ENCODE measurements around the gene SEZ6. TPM values are rescaled to one million over a fixed set of nuclear protein-coding genes. Genes with fewer than 3 reads are reported as not detected.

The SEZ6 gene
- total RNA-seq, 2 donors from 2014 or later, result 0.37 TPM; not detected in 1

- Histone ChIP-seq H3K9me3 (no peaks in the 10 kb centered on the region), H3K4me1 (no peaks in the 10 kb centered on the region), H3K9ac (ENCODE audit: low read depth in 2 of 2, low read length in 2 of 2) (no peak overlapping the region), H3K4me3 (no peak overlapping the region), H3K36me3 (no peaks in the 10 kb centered on the region), H3K27me3 (no peaks in the 10 kb centered on the region), H3K27ac (no peak overlapping the region)
- intact Hi-C loops (cut with DNase I), result no loop called here
- no peak for TF ChIP-seq CTCF (IDR thresholded peaks at IDR 0.05)
- no peak for DNase-seq
These were observed 49.0 kb downstream of the SEZ6 start for GRCh38 chr17:28956861-28957260.

GRCh38 chr17:28956112-28956511 lies 49.7 kb downstream of the SEZ6 start:
- no peak for TF ChIP-seq CTCF (IDR thresholded peaks at IDR 0.05)

GRCh38 chr17:28955408-28955807 lies 50.4 kb downstream of the SEZ6 start:
- H3K36me3 ChIP-seq, result no peaks in the 10 kb centered on the region
- no peak overlapping the region for H3K27ac ChIP-seq
- TF ChIP-seq CTCF (IDR thresholded peaks at IDR 0.05), result no peak
- no peaks in the 10 kb centered on the region for H3K4me1 ChIP-seq
- H3K27me3 ChIP-seq, result no peaks in the 10 kb centered on the region
- no peak overlapping the region for H3K9ac ChIP-seq (ENCODE audit: low read depth in 2 of 2, low read length in 2 of 2)
- no peak overlapping the region for H3K4me3 ChIP-seq
- intact Hi-C loops (cut with DNase I), result no loop called here
- H3K9me3 ChIP-seq, result no peaks in the 10 kb centered on the region
- DNase-seq, result no peak

More at GRCh38 chr17:28956112-28956511, 49.7 kb downstream of the SEZ6 start:
- Histone ChIP-seq H3K4me1 (no peaks in the 10 kb centered on the region), H3K27ac (no peak overlapping the region), H3K9ac (ENCODE audit: low read depth in 2 of 2, low read length in 2 of 2) (no peak overlapping the region), H3K27me3 (no peaks in the 10 kb centered on the region), H3K36me3 (no peaks in the 10 kb centered on the region), H3K4me3 (no peak overlapping the region), H3K9me3 (no peaks in the 10 kb centered on the region)
- intact Hi-C loops (cut with DNase I), result no loop called here
- no peak for DNase-seq

- H3K9ac ChIP-seq (ENCODE audit: low read depth in 2 of 2, low read length in 2 of 2), result no peak overlapping the region
- no peak overlapping the region for H3K27ac ChIP-seq
- no peaks in the 10 kb centered on the region for H3K9me3 ChIP-seq
- DNase-seq, result no peak
- intact Hi-C loops (cut with DNase I), result no loop called here
- H3K4me1 ChIP-seq, result no peaks in the 10 kb centered on the region
- TF ChIP-seq CTCF (IDR thresholded peaks at IDR 0.05), result no peak
- no peaks in the 10 kb centered on the region for H3K36me3 ChIP-seq
- H3K4me3 ChIP-seq, result no peak overlapping the region
- H3K27me3 ChIP-seq, result no peaks in the 10 kb centered on the region
These were observed 50.9 kb downstream of the SEZ6 start for GRCh38 chr17:28954886-28955285.

- Histone ChIP-seq H3K27me3 (no peaks in the 10 kb centered on the region), H3K4me3 (no peak overlapping the region), H3K9me3 (no peaks in the 10 kb centered on the region), H3K4me1 (no peaks in the 10 kb centered on the region), H3K9ac (ENCODE audit: low read depth in 2 of 2, low read length in 2 of 2) (no peak overlapping the region), H3K27ac (no peak overlapping the region), H3K36me3 (no peaks in the 10 kb centered on the region)
- intact Hi-C loops (cut with DNase I), result no loop called here
- peak; percentile 88 for TF ChIP-seq CTCF (IDR thresholded peaks at IDR 0.05)
- peak; percentile 74 for DNase-seq
These were observed 52.3 kb downstream of the SEZ6 start for GRCh38 chr17:28953444-28954118.
